Hematopoietic multipotent progenitor cell treated with erythropoietin and hydrocortisone succinate and interleukin-3 and kit ligand, for 8 days (in vitro differentiated cells): ENCODE measurements around the gene XRCC1.
"Not testable (repeated sequence)": the region's sequence is repeated elsewhere in the genome, so short reads cannot be mapped to it uniquely, and the experiment has no call there.

Experiments used
- DNase-seq: peaks from one replicate; pipeline ENCODE4 v3.0.0-alpha.2; 2015

XRCC1 gene

GRCh38 chr19:43541920-43542650 is 33.2 kb downstream of the XRCC1 start:
- DNase-seq, result no peak

- no peak for DNase-seq
Measured at GRCh38 chr19:43540381-43540780, 34.9 kb downstream of the XRCC1 start.

- no peak for DNase-seq
Measured at GRCh38 chr19:43538922-43539321, 36.4 kb downstream of the XRCC1 start.

GRCh38 chr19:43534816-43535761 is 40.2 kb downstream of the XRCC1 start:
- peak; percentile 63 for DNase-seq

GRCh38 chr19:43534305-43534815 is 41.0 kb downstream of the XRCC1 start:
- no peak for DNase-seq

- peak; percentile 99 for DNase-seq
Measured at GRCh38 chr19:43533546-43534304, 41.6 kb downstream of the XRCC1 start.

GRCh38 chr19:43532962-43533545 is 42.3 kb downstream of the XRCC1 start, which contains the start of gene ZNF575:
TSS of gene ZNF575 (plus strand) at chr19:43533188. CDS start at chr19:43534423, 1,235 bp downstream.
- peak; percentile 88 for DNase-seq

- no peak for DNase-seq
Measured at GRCh38 chr19:43532571-43532961, 42.8 kb downstream of the XRCC1 start.

GRCh38 chr19:43527860-43528622 is 47.3 kb downstream of the XRCC1 start:
- DNase-seq, result no peak

GRCh38 chr19:43526884-43527859 is 48.2 kb downstream of the XRCC1 start, which contains the start of gene ETHE1:
TSS of gene ETHE1 (minus strand) at chr19:43527201. CDS start at chr19:43527177, 24 bp downstream.
- DNase-seq, result peak; percentile 57

- peak; percentile 13 for DNase-seq
Measured at GRCh38 chr19:43525836-43526771, 49.2 kb downstream of the XRCC1 start.

- peak; percentile 42 for DNase-seq
Measured at GRCh38 chr19:43524922-43525835, 50.1 kb downstream of the XRCC1 start.

- DNase-seq, result not testable (repeated sequence)
Measured at GRCh38 chr19:43523696-43524095, 51.6 kb downstream of the XRCC1 start.

GRCh38 chr19:43522929-43523328 is 52.4 kb downstream of the XRCC1 start:
- DNase-seq, result no peak

GRCh38 chr19:43519436-43520088 is 55.8 kb downstream of the XRCC1 start:
- peak; percentile 83 for DNase-seq

- DNase-seq, result no peak
Measured at GRCh38 chr19:43518051-43518450, 57.3 kb downstream of the XRCC1 start.

- DNase-seq, result not testable (repeated sequence)
Measured at GRCh38 chr19:43512399-43512798, 62.9 kb downstream of the XRCC1 start.
